GM18520 (cell line): ENCODE measurements around the gene SLC6A15.

Experiments used
- ATAC-seq: cut with Tn5 transposase; IDR thresholded peaks from one replicate; pipeline ENCODE4 v1.9.1; 2021; ENCODE audit not compliant: unreplicated experiment

Gene SLC6A15

DNA sequence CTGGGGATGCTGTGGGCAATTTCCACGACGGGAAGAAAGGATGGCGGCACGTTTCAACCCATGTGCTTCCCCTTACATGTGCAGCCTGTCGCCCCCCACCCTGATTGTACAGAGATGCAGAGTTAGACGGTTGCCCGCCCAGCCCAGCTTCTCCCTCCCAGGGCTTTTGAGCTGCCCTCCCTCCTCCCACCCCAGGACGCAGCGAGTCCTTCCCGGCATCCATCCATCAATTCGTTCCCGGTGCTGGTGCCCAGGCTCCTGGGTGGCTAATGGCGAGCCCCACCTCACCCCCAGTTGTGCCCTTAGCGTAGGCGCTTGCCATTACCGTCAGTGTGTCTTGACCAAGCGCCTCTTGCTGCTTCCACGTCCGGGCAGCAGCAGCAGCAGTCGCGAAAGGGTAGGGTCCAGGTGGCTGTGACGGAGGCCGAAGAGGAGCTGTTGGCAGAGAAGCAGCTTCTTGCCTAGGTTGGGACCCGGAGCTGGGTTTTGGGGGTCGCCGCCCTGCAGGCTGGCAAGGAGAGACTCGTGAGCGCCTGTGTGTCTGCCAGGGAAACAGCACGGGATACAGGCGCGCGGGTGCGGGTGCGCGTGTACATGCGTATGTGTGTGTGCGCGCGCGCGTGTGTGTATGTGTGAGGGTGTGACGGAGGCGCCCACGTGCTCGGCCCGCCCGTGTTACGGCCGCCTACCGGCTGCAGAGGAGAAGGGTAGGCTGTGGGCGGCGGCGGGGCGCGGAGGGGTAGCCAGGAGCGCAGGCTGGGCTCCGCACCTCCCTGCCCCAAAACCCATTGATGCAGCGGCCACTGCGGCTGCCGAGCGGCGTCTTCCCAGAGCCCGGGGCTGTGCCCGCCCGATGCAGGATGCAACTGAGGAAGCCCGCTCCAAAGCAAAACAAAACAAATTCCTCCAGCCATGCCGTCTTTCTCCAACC, at the start of gene SLC6A15:
Gene SLC6A15, minus strand, starts transcription at position 602 of the 931 bp plus-strand sequence. CDS start 20,679 bp downstream, outside the sequence.
- ATAC-seq, result no peak

DNA sequence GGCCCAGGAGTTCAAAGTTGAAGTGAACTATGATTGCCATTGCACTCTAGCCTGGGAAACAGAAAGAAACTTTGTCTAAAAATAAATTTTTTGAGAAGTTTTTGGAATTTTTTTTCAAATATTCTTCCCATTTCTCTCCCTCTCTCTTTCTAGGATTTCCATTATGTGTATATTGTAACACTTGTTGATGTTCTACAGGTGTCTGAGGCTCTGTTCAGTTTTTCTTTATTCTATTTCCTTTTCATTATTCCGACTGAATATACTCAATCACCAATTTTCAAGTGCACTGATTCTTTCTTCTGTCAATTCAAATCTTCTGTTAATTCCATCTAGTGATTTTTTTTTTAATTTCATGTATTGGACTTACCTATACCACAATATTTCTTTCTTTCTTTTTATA, 48.3 kb upstream of the SLC6A15 start:
- ATAC-seq, result no peak

GRCh38 chr12:84955298-84955697, 42.7 kb upstream of the SLC6A15 start:
- no peak for ATAC-seq

DNA sequence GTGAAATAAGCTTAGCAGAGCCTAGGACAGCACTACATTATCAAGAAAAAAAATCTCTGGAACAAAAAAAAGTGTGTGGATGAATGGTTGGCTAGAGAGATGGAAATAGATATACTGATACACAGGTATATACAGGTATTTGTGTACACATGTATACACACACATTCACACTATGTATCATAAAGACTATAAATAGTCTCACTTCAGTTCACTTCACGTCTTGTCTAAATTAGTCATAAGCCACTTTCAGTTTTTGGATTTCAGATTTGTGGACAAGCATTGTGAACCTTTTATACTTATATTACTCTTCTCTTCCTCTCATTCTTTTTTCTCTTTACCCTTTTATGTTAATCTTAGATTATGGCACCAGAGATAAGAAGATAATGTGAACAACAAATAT, 41.8 kb upstream of the SLC6A15 start:
- no peak for ATAC-seq

DNA sequence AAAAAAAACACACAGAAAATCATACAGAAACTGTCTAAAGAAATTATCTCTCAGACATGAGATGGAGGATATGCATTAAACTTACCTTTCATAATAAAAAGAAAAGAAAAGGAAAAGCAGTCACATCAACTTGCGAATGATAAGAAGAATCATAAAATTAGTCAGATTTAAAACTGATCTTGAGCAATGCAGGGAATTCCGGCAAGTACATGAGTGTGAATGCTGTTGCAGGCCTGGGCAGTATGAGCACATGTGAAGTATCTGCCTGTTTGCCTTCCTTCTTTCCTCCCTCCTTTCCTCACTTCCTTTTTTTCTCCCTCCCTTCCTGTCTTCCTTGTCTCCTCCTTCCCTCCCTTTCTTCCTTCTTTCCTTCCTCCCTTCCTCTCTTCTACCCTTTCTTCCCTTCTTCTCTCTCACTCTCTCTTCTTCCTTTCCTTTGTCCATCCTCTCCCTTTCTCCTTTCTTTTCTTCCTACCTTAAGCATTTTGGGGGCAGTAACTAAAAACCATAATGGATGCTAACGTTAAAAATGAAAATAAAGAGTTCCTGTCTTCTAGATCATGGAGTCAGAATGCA, 38.5 kb upstream of the SLC6A15 start:
- ATAC-seq, result no peak

DNA sequence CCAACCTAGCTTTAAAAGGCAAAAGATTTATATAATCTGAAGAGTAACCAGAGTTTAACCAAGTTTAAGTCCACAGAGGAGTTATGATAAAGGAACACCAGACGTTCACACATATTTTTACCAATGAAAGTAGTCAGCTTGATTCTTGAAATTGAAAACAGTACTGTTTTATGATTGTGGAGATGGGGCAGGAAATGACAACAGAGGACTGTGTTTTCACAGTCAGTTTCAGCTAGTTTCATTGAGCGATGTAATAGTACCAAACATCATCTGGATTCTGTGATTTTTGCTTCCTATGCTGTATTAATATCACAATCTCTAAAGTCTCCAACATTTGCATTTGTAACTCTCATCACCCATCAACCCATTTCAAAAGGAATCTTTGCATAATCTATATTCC, 34.2 kb upstream of the SLC6A15 start:
- no peak for ATAC-seq

GRCh38 chr12:84937415-84937814, 24.8 kb upstream of the SLC6A15 start:
- no peak for ATAC-seq

DNA sequence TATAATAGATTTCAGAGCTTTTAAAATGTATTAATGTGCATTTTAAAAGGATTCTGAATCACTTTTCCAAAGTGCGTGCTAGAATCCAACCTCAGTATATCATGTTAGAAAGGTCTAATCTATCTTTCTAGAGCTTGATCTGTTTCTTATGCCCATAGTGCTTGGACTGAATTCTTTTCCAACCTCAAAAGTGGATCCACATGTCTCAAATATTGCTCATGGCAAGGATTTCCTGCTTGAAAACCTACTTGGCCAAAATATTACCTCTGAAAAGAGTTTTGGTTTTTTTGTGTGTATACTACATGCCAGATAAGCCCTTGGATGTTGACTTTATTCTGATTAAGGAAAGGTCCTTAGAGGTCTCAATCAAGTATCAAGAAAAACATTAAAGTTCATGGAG, 16.9 kb upstream of the SLC6A15 start:
- ATAC-seq, result no peak

GRCh38 chr12:84924981-84925380, 12.4 kb upstream of the SLC6A15 start:
- no peak for ATAC-seq

DNA sequence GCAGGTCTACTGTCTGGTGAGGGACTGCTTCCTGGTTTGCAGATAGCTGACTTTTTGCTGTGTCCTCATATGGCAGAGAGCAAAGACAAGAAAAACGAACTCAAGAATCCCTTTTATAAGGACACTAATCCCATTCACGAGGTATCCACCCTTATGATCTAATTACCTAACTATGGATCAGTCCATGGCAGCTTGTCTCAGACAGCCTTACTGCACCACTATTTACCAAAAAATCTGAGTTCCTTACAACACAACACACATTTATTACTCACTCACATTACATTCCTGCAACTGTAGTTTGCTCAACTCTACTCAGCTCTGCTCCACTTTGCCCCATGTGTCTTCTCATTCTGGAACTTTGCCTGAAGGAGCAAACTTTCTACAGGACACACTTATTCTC, 10.1 kb upstream of the SLC6A15 start:
- no peak for ATAC-seq

DNA sequence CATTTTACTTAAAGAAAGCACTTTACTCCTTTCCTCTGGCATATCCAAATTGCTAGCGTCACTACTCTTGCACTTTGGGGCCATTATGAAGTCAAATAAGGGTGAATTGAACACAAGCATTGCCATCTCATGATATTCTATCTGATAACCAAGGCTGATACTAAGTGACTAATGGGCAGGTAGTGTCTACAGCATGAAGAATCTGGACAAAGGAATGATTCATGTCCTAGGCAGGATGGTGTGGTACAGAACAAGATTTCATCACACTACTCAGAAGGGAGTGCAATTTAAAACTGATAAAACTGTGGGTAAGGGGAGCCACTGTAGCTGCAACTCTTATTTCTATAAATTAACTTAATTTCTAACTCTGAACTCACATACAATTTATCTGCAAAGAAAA, 7.7 kb upstream of the SLC6A15 start:
- ATAC-seq, result no peak

DNA sequence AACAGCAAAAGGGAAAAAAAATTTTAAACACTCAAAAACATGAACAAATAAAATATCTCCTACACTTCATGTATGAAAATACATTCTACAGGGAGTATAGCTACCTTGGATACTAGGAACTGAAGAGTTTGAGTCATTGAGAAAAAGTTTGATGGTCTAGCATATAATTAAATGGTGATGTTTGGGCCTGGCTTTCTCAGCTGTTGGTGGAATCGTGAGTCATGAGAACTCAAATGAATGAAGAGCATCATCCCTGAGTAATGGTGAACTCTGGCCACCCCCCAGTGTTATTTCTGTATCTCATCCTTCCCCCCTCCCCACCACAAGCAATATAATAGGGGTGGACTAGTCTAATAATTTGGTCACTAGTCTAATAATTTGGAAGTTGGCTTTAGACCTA, 6.7 kb upstream of the SLC6A15 start:
- no peak for ATAC-seq

DNA sequence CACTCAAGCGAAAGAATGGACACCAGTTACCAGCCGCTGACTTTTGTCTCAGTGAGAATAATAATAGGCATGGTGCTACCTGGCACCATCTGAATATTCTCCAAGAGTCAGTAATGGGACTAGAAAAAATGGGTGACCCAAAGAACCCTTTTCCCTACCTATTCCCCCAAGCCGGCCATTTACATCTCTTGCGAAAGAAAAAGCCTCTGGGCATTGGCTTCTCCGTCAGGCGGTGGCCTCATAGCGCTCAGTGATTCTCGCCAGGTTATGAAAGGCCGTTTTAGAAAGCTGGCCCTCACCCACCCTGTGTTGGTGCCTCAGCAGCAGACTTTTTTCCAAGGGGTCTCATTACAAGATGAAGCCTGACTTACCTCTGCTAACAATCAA, 523 bp upstream of the SLC6A15 start:
- ATAC-seq, result no peak

GRCh38 chr12:84911271-84912197, 1.1 kb downstream of the SLC6A15 start:
- ATAC-seq, result no peak

GRCh38 chr12:84910549-84911241, 1.9 kb downstream of the SLC6A15 start:
- no peak for ATAC-seq

- ATAC-seq, result no peak
These were observed 8.5 kb downstream of the SLC6A15 start for GRCh38 chr12:84904051-84904450.

DNA sequence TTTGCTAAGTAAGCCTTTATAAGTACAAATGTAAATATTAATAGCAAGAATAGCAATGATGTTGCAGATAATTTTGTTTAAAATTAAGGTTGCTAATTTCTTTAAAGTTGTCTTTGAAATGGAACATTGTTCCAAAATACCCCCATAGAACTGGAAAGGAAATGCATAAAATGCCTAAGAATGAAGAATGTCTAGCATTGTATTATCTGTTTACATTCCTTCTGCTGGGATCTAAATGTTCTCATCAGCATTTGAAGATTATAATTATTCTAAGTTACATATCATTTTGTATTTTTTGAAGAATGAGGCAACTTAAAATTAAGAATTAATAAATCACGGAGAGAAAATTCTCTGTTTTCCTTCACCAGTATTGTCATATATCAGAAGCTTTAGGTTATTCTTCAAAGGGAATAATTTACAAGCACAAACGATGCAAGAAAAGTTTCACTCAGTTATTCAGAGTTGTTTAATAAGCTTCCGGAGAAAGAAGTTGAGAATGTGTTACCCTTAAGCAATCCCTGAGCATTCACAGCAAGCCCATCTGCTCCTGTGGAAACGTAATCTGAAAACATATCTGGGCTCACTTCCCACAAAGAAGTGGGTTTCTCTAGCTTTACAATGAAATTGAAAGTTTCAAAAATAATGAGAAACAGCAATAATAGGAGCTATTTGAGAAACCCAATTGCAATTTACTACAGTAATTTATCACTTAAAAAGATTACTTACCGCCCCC, 21.3 kb downstream of the SLC6A15 start:
- no peak for ATAC-seq

DNA sequence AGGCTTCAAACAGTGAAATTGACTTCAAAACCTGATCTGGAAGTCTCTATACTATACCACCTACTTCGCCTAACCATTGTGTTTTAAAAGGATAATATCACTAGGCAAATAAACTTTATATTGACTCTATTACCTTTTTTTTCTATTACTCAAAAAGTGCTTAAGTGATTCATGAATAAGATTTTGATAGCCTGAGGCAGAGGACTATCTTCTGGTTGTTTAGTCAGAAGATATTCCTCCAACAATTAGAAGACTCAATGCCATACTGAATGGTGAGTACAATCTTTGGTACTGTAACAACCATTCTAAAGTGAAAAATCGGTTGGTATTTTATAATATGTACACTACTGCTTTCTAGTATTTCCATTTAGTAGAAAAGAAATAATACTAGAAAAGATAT, 22.8 kb downstream of the SLC6A15 start:
- no peak for ATAC-seq

- ATAC-seq, result no peak
These were observed 23.7 kb downstream of the SLC6A15 start for GRCh38 chr12:84888861-84889260.

- ATAC-seq, result no peak
These were observed 35.3 kb downstream of the SLC6A15 start for GRCh38 chr12:84877340-84877739.
